Activated T-helper 1 cell treated with Interleukin-2 at 50 U/mL for 16 hours (primary cell): ENCODE data around the gene IGSF8.

ENCODE experiments used
- DNase-seq: peaks from one replicate; pipeline ENCODE4 v3.0.0-alpha.2; 2020; ENCODE audit warnings: low read depth

Gene IGSF8

GRCh38 chr1:160085686-160086455 is 12.5 kb downstream of the IGSF8 start:
- peak; percentile 51 for DNase-seq

- no peak for DNase-seq
Observed at GRCh38 chr1:160084771-160085321, 13.6 kb downstream of the IGSF8 start.

GRCh38 chr1:160083968-160084770 is 14.2 kb downstream of the IGSF8 start:
- peak; percentile 56 for DNase-seq

- DNase-seq, result no peak
Observed at GRCh38 chr1:160082926-160083325, 15.5 kb downstream of the IGSF8 start.

GRCh38 chr1:160082487-160082886 is 15.9 kb downstream of the IGSF8 start:
- no peak for DNase-seq

- no peak for DNase-seq
Observed at GRCh38 chr1:160081261-160081936, 17.0 kb downstream of the IGSF8 start, which contains the start of gene KCNJ9. KCNJ9 (plus strand) TSS chr1:160081538; CDS start chr1:160084031, 2,493 bp downstream.

GRCh38 chr1:160080381-160081100 is 17.9 kb downstream of the IGSF8 start:
- no peak for DNase-seq

- no peak for DNase-seq
Observed at GRCh38 chr1:160079448-160079847, 19.0 kb downstream of the IGSF8 start.

- no peak for DNase-seq
Observed at GRCh38 chr1:160078512-160079195, 19.8 kb downstream of the IGSF8 start.

GRCh38 chr1:160077486-160077885 is 20.9 kb downstream of the IGSF8 start:
- DNase-seq, result no peak

- no peak for DNase-seq
Observed at GRCh38 chr1:160076295-160076694, 22.1 kb downstream of the IGSF8 start.

GRCh38 chr1:160075836-160076235 is 22.6 kb downstream of the IGSF8 start:
- no peak for DNase-seq

- DNase-seq, result no peak
Observed at GRCh38 chr1:160074865-160075264, 23.6 kb downstream of the IGSF8 start.

GRCh38 chr1:160071289-160071688 is 27.1 kb downstream of the IGSF8 start:
- DNase-seq, result no peak

GRCh38 chr1:160070243-160071163 is 27.9 kb downstream of the IGSF8 start:
- peak; percentile 50 for DNase-seq

- DNase-seq, result no peak
Observed at GRCh38 chr1:160069460-160070231, 28.8 kb downstream of the IGSF8 start, which contains the start of gene KCNJ10. KCNJ10 (minus strand) TSS chr1:160070160; CDS start chr1:160042532, 27,628 bp downstream.

GRCh38 chr1:160068225-160068624 is 30.2 kb downstream of the IGSF8 start:
- no peak for DNase-seq

GRCh38 chr1:160066829-160067745 is 31.3 kb downstream of the IGSF8 start:
- DNase-seq, result no peak
